ENCODE measurements around the gene GALNT2. TPM values are rescaled to one million over a fixed set of nuclear protein-coding genes. Genes with fewer than 3 reads are reported as not detected.

GALNT2 gene
- total RNA-seq, 1 donor from 2014 or later = 28.3 TPM

GRCh38 chr1:230228236-230228897 is 161.3 kb downstream of the GALNT2 start:
- TF ChIP-seq CTCF (IDR thresholded peaks at IDR 0.05; ENCODE audit: borderline replicate concordance) = no peak
- DNase-seq = no peak
- Histone ChIP-seq H3K4me1 (peaks cover 37% of the 10 kb centered on the region), H3K27ac (replicated peaks) (no peak overlapping the region), H3K4me3 (no peak overlapping the region), H3K36me3 (no peaks in the 10 kb centered on the region), H3K9me3 (replicated peaks) (no peaks in the 10 kb centered on the region), H3K27me3 (ENCODE audit: low read depth) (no peaks in the 10 kb centered on the region)
- intact Hi-C loops (cut with micrococcal nuclease) = no loop called here

- Histone ChIP-seq H3K9me3 (replicated peaks) (no peaks in the 10 kb centered on the region), H3K27me3 (ENCODE audit: low read depth) (no peaks in the 10 kb centered on the region), H3K4me3 (no peak overlapping the region), H3K36me3 (no peaks in the 10 kb centered on the region), H3K4me1 (peaks cover 37% of the 10 kb centered on the region), H3K27ac (replicated peaks) (no peak overlapping the region)
- no peak for TF ChIP-seq CTCF (IDR thresholded peaks at IDR 0.05; ENCODE audit: borderline replicate concordance)
- no peak for DNase-seq
- intact Hi-C loops (cut with micrococcal nuclease) = no loop called here
Measured at GRCh38 chr1:230230273-230230672, 163.2 kb downstream of the GALNT2 start.

GRCh38 chr1:230230948-230231773 is 164.1 kb downstream of the GALNT2 start:
- H3K4me1 ChIP-seq = peaks cover 37% of the 10 kb centered on the region
- TF ChIP-seq CTCF (IDR thresholded peaks at IDR 0.05; ENCODE audit: borderline replicate concordance) = no peak
- no peak for DNase-seq
- peak overlapping the region; percentile 67 for H3K27ac ChIP-seq (replicated peaks)
- H3K27me3 ChIP-seq (ENCODE audit: low read depth) = no peaks in the 10 kb centered on the region
- no peaks in the 10 kb centered on the region for H3K9me3 ChIP-seq (replicated peaks)
- H3K36me3 ChIP-seq = no peaks in the 10 kb centered on the region
- intact Hi-C loops (cut with micrococcal nuclease) = no loop called here
- no peak overlapping the region for H3K4me3 ChIP-seq

GRCh38 chr1:230231774-230232145 is 164.7 kb downstream of the GALNT2 start:
- DNase-seq = peak; percentile 67
- Histone ChIP-seq H3K9me3 (replicated peaks) (no peaks in the 10 kb centered on the region), H3K27me3 (ENCODE audit: low read depth) (no peaks in the 10 kb centered on the region), H3K4me1 (peaks cover 42% of the 10 kb centered on the region), H3K4me3 (peak overlapping the region; percentile 41), H3K27ac (replicated peaks) (peak overlapping the region; percentile 67), H3K36me3 (no peaks in the 10 kb centered on the region)
- no peak for TF ChIP-seq CTCF (IDR thresholded peaks at IDR 0.05; ENCODE audit: borderline replicate concordance)
- intact Hi-C loops (cut with micrococcal nuclease) = no loop called here

- Histone ChIP-seq H3K4me1 (peaks cover 48% of the 10 kb centered on the region), H3K27me3 (ENCODE audit: low read depth) (no peaks in the 10 kb centered on the region), H3K27ac (replicated peaks) (peak overlapping the region; percentile 67), H3K36me3 (no peaks in the 10 kb centered on the region), H3K4me3 (peak overlapping the region; percentile 41), H3K9me3 (replicated peaks) (no peaks in the 10 kb centered on the region)
- no peak for DNase-seq
- no peak for TF ChIP-seq CTCF (IDR thresholded peaks at IDR 0.05; ENCODE audit: borderline replicate concordance)
- intact Hi-C loops (cut with micrococcal nuclease) = no loop called here
Measured at GRCh38 chr1:230232371-230232771, 165.3 kb downstream of the GALNT2 start.

Data from left ventricle myocardium inferior (tissue), 1 donor.